Ecto neural progenitor cell (in vitro differentiated cells): ENCODE measurements around the gene RBM47.
"Not testable (repeated sequence)": the region's sequence is repeated elsewhere in the genome, so short reads cannot be mapped to it uniquely, and the experiment has no call there.

Experiments used
- DNase-seq: peaks from one replicate; pipeline ENCODE4 v3.0.0-alpha.2; 2018; ENCODE audit warnings: low spot score

The RBM47 gene

DNA sequence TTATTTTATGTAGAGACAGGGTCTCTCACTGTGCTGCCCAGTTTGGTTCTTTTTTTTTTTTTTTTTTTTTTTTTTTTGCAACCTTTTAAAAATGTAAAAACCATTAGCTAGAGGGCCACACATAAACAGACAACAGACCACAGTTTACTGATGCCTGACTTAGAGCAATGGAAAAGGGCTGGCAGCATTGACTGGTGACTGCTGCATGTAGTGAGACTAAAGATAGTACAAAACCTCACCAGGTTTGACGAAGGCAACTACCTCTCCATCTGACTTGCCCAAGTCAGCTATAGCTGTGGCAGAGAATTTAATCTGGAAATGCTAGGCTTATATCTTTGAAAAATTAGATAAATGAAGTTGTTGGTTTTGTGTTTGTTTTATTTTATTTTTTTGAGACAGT is 102.9 kb downstream of the RBM47 start:
- DNase-seq, result no peak

DNA sequence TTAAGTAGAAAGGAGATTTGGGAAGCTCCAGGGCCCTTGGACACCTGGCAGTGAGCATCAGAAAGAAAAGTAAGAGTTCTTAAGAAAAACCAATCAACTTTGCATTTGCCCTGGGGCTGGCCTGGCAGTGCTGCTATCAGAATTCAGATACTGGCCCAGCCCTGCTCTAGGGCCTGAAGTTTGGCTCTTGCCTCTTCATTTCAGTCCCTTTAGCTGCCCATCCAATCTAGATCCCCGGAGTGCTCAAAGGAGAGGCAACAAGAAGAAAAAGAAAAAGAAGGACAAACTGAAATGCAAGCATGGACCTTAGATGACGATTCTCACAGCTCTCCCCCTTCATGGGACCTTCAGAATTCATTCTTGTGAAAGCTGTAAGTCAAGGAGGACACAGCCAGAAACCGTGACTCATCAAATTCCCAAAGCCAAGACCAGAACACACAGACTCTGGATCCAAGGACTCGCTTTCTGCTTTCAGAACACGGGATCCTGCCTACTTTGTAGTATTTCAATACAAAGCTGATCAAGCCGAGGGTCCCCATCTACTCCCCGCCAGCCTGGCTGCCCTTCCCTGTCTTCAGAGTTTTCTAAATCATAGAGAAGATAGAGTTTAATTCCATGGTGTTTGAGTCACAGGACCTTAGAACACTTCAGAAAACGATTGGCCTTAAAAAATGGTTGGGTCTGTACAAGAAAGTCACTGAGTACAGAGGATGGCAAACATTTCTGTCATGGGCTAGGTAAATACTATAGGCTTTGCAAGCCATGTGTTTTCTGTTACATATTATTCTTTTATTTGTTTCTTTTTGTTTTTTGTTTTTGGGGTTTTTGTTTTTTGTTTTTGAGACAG is 103.7 kb downstream of the RBM47 start:
- no peak for DNase-seq

DNA sequence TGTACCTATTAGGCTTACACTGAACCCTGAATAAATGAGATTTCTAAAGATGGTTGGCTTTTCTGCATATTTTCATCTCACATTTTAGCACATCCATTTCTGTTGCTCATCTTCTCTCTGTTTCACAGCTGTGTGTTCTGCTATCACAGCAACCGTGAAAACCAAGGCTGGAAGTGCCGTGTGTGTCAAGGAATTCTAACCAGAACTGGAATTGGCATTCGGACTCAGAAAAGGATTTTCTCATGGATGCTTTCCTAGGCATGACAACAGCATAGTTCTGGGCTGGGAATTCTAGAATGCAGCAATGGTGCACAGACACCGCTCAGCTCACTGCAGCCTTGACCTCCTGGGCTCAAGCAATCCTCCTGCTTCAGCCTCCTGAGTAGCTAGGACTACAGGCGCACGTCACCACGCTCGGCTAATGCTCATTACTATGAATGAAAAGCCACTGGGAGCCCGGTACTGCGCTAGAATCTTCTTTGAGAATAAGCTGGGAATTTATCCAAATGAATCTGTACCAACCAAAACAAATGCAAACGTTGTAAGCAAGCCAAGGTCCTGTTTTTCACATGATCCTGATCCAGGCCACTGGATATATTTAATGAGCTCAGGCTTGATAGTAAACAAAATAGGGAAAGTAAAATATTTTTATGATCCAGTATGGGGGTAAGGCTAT is 105.2 kb downstream of the RBM47 start:
- no peak for DNase-seq

- no peak for DNase-seq
Measured at GRCh38 chr4:40523581-40523980, 106.1 kb downstream of the RBM47 start.

GRCh38 chr4:40521957-40522356 is 107.7 kb downstream of the RBM47 start:
- no peak for DNase-seq

GRCh38 chr4:40520533-40520932 is 109.1 kb downstream of the RBM47 start:
- DNase-seq, result no peak

DNA sequence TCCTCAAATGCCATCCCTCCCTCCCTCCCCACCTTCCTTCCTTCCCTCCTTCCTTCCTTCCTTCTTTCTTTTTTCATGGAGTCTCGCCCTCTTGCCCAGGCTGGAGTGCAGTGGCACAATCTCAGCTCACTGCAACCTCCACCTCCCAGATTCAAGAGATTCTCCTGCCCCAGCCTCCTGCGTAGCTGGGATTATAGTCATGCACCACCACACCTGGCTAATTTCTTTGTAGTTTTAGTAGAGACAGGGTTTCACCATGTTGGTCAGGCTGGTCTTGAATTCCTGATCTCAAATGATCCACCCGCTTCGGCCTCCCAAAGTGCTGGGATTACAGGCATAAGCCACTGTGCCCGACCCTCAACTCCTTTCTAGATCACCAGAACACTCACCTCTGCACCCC is 112.6 kb downstream of the RBM47 start:
- not testable (repeated sequence) for DNase-seq

DNA sequence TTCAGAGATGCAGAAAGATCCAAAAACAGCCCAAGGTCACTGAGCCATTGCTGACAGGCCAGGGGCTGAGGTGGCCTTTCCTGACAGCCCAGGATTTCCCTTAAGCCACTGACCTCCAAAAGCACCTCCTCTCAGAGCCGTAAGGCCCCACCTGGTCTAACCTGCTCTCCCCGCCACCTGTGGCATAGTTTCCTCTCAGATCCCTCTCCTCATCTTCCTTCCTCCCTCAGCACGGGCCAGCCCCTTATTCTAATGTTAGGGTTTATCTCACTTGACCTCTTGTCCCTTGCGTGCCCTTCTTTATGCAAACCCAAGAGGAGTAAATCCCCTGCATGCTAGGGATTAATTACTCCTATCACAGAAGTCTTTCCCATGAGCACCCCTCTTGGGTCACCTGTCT is 113.0 kb downstream of the RBM47 start:
- DNase-seq, result no peak

- no peak for DNase-seq
Measured at GRCh38 chr4:40515398-40516293, 114.0 kb downstream of the RBM47 start.

DNA sequence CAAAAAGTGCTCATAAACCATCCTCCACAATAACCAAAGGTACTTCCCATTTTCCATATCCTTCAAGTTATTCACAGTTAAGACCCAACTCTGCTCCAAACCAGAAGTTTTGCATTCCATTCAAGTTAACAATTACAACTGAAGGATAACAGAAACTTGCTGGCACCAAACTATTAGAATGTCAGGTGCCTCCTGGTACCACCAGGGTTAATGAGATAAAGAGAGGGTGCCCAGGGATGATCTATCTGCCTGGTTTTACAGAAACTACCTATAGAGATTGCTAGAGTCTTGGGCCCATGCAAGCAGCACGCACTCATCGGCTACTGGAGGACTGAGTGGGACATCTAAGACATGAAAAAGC is 114.6 kb downstream of the RBM47 start:
- no peak for DNase-seq

DNA sequence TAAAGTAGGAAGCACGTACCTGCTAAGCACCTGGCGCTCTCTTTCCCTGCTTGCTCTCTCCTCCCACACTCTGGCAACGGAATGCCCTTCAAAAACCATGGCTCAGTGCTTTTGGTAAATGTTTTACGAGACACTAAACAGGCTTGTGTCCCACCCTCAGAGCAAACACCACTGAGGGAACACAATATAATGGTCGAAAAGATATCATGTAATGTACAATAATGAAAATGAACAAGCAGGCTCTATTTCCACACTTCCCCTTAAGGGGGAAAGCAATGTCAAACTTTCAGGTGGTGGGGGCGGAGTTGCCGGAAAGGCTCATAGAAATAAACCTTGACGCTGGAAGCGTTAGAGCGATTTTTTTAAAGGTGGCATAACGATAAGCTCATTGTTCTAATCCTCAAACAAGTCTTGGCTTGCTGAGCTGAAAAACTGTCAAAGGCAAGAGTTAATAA is 115.1 kb downstream of the RBM47 start:
- DNase-seq, result no peak

DNA sequence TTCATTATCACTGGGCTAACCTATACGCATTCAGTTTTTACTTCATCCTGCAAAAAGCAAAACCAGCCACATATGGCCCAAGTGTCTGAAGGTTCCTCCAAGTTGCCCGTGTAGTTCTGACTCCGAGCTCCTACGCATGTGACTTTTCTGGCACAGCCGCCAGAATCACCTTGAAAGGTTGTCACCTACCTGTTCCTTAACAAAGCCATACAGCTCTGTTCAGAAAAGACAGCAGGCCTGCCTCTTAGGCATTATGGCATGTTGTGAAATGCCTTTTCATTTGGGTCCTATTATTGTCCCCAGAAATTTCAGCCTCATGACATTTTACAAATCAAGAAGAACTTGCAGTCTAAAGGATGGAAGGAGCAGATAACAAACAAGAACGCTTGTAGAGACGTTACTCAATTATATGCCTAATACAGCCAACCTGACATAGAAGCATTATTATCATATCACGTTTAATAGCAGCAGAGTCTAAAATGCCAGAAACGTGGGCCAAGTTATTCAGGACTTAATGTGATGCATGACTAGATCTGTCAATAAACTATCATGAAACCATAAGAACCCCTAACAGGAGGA is 118.5 kb downstream of the RBM47 start:
- no peak for DNase-seq

GRCh38 chr4:40507977-40508376 is 121.7 kb downstream of the RBM47 start:
- no peak for DNase-seq

DNA sequence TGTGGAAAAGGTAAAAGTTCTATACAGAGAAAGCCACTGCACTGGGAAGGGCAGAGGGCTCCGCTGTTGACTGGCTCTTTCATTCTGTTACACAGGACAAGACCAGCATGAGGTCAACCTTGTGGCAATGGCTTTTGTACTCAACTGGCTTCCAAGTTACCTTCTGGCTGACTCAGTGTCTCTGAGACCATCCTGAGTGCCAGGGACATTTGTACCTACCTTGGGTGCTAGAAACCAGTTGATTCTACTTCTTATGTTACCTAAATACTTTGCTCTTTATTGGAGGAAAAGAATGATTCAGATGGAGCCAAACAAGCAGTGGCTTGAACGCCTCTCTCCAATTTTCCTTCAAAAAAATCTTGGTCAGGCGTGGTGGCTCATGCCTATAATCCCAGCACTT is 123.2 kb downstream of the RBM47 start:
- DNase-seq, result no peak

- DNase-seq, result no peak
Measured at GRCh38 chr4:40506066-40506465, 123.6 kb downstream of the RBM47 start.

DNA sequence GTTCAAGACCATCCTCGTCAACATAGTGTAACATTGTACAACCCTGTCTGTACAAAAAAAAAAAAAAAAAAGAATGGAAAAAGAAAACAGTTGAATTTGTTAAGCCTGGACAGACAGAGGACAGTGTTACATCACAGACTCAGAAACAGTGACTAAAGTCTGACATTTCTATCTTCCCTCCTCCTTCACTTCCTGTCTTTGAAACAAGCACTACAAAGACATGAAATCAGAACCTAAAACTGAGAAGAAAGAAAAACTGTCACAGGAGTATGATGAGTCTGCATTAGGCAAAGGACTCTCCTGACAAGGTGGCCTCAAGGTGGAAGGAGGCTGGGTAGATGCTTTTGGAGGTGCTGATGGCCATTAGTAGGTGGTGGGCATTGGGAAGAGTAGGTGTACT is 126.7 kb downstream of the RBM47 start:
- DNase-seq, result no peak

DNA sequence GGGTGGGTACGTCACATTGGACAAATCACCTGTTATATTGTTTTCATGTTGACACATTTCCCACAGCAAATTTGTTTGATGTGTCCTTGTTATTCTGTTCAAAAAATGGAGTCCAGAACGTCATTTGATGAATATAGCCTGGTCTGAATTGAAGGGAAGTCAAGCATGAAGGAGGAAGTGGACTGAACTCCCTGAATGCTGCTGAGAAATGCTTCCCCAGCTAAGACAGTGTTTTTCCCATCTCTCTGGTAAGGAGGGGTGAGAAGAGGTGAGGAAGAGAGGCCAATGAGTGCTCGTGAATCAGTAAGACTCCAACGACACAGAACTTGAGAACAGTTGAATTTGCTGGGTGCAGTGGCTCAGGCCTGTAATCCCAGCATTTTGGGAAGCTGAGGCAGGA is 127.4 kb downstream of the RBM47 start:
- no peak for DNase-seq

- no peak for DNase-seq
Measured at GRCh38 chr4:40500781-40501180, 128.9 kb downstream of the RBM47 start.

DNA sequence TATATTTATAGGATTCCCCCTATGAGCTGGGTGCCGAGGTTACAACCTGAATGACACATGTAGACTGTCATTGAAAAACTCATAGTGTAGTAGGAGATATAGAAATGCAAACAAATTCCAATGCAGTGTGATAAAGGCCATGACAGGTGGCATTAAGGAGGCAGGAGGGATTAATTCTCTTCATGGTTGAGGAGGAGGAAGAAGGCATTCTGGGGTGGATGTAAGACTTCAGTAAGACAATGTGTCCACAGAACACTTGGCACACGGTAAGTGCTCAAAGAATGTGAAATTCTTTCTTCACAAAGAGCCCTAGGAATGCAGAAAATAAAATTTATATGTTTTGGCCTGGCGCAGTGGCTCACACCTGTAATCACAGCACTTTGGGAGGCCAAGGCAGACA is 136.5 kb downstream of the RBM47 start:
- no peak for DNase-seq

DNA sequence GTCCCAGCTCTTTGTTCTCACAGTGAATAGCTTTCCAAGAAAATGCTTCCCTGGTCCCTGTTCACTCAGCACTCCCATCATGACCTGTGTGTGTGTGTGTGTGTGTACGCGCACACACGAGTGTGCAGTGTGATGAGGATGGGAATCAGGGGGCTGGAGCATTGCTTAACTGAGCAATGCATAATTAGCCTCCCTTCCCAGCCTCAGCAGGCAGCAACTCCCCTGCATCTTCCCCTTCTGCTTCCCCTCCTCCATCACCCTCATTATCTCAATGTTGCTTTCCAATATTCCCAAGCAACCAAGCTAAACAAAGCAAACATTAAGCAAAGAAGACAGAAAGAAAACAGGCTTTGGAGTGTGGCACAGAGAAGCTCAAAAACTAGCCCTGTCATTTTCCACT is 137.0 kb downstream of the RBM47 start:
- no peak for DNase-seq

- DNase-seq, result no peak
Measured at GRCh38 chr4:40490481-40490880, 139.2 kb downstream of the RBM47 start.

GRCh38 chr4:40489961-40490360 is 139.7 kb downstream of the RBM47 start:
- DNase-seq, result no peak
